ENCODE results near the gene EVA1A.
A peak's percentile ranks its signal among the peaks of the same experiment; 100 is the strongest.
"Not testable (repeated sequence)": the region's sequence is repeated elsewhere in the genome, so short reads cannot be mapped to it uniquely, and the experiment has no call there.

Gene EVA1A

DNA sequence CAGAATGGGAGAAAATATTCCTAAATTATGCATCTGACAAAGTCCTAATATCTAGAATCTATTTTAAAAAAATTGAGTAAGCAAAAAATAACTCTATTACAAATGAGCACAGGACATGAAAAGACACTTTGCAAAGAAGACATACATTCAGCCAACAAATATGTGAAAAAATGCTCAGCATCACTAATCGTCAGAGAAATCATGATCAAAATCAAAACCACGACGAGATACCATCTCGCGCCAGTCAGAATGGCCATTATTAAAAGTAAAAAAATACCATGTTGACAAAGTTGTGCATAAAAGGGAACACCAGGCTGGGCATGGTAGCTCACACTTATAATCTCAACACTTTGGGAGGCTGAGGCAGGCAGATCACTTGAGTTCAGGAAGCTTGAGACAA is 63.5 kb downstream of the EVA1A start:
- Histone ChIP-seq H3K4me1 (peaks cover 13% of the 10 kb centered on the region), H3K4me3 (no peak overlapping the region), H3K9me3 (no peaks in the 10 kb centered on the region), H3K27me3 (ENCODE audit: low read depth) (no peaks in the 10 kb centered on the region), H3K36me3 (replicated peaks) (no peaks in the 10 kb centered on the region)
- in situ Hi-C loops (cut with MboI; ENCODE audit: low sequenced_read_pairs) = no loop called here
- no peak for DNase-seq (ENCODE audit: low spot score in 2 of 2)

DNA sequence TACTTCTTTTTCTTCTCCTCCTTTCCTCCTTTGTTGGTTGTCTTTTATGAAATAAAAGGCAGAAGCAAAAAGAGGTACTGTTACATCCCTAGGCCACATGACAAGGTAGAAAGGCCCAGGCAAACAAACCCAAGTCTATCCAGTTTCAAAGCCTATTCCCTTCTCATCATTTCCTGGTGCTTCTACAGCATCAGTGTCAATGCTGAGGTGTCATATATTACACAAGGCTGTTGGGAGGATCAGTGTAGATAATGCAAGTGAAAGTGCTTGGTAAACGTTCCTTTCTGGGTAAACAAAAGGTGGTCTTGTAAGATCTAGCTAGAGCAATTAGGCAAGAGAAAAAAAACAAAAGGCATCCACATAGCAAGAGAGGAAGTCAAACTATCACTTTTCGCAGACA is 64.9 kb downstream of the EVA1A start:
- Histone ChIP-seq H3K36me3 (replicated peaks) (no peaks in the 10 kb centered on the region), H3K4me3 (no peak overlapping the region), H3K9me3 (no peaks in the 10 kb centered on the region), H3K27me3 (ENCODE audit: low read depth) (no peaks in the 10 kb centered on the region), H3K4me1 (peaks cover 21% of the 10 kb centered on the region)
- in situ Hi-C loops (cut with MboI; ENCODE audit: low sequenced_read_pairs) = no loop called here
- no peak for DNase-seq (ENCODE audit: low spot score in 2 of 2)

DNA sequence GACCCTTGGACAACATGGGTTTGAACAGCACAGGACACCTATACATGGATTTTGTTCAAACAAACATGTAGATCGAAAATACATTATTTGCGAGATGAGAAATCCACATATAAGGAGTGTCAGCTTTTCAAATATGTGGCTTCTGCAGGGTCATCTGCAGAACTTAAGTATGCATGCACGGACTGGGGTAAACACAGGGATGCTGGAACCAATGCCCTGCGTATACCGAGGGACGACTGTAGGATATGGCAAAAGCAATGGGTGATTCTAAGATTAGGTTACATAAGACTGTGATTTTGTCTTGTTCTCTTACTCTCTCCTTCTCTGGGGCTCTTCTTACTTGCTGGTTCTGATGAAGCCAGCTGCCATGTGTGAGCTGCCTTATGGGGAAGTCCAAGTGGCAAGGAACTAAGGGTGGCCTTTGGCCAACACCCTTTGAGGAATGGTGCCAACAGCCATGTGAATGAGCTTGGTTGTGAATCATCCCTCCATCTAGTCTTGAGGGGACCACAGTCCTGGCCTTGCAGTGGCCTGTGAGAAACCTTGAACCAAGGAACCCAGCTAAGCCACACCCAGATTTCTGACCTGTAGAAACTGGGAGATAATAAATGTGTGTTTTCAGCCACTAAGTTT is 66.5 kb downstream of the EVA1A start:
- H3K27me3 ChIP-seq (ENCODE audit: low read depth) = no peaks in the 10 kb centered on the region
- no peaks in the 10 kb centered on the region for H3K9me3 ChIP-seq
- no peaks in the 10 kb centered on the region for H3K36me3 ChIP-seq (replicated peaks)
- no peak for DNase-seq (ENCODE audit: low spot score in 2 of 2)
- no peak overlapping the region for H3K4me3 ChIP-seq
- H3K4me1 ChIP-seq = peaks cover 20% of the 10 kb centered on the region
- in situ Hi-C loops (cut with MboI; ENCODE audit: low sequenced_read_pairs) = no loop called here

DNA sequence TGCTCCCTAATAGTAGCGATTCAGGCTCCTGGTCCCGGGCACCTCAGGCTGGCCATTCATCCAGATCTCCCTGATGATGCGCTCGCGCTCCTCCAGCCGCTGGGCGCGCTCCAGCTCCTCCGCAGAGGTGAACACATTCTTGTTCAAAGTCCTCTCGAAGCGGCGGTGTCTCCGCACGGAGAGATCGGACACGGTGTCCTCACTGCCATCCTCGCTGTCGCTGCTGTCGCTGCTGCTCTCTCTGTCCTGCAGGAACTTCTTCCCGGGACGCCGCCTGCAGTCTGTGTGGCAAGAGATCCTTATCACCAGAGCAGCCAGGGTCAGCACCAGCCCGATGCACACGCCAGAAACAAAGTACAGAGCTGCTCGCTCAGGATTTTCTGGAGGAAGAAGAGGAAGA is 67.5 kb downstream of the EVA1A start:
- peaks cover 13% of the 10 kb centered on the region for H3K4me1 ChIP-seq
- DNase-seq (ENCODE audit: low spot score in 2 of 2) = no peak
- no peaks in the 10 kb centered on the region for H3K9me3 ChIP-seq
- H3K27me3 ChIP-seq (ENCODE audit: low read depth) = no peaks in the 10 kb centered on the region
- no peak overlapping the region for H3K4me3 ChIP-seq
- no peaks in the 10 kb centered on the region for H3K36me3 ChIP-seq (replicated peaks)
- in situ Hi-C loops (cut with MboI; ENCODE audit: low sequenced_read_pairs) = no loop called here

DNA sequence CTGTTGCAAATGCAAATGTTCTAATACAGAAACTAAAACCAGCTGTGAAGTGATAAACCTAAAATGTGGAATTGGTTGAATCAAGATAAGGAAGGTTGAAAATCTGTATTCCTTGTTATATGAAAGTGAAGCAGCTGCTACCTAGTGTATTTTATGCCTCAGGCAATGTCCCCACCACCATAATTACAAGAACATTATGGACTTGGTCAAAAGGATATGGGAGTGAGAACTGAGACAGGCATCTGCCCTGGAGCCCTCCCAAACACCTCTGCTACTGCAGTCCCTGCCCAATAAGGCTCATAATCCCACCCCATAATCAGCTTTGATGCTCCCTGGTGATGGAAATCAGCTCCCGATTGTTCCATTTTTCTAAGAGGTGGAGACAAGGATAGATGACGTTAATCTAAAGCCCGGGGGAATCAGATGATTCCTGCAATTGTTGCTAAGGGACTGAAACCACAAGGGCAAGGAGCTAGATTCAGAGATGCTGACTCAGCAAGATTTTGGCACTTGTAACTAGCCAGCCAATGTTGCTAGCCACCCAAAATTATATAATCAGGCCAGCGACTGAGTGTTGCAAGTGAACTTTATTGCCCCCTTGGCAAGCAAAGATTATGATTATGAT is 69.5 kb downstream of the EVA1A start:
- H3K36me3 ChIP-seq (replicated peaks) = no peaks in the 10 kb centered on the region
- H3K27me3 ChIP-seq (ENCODE audit: low read depth) = no peaks in the 10 kb centered on the region
- H3K4me1 ChIP-seq = peaks cover 13% of the 10 kb centered on the region
- H3K9me3 ChIP-seq = no peaks in the 10 kb centered on the region
- in situ Hi-C loops (cut with MboI; ENCODE audit: low sequenced_read_pairs) = no loop called here
- peak; percentile 6 to 23 for DNase-seq (ENCODE audit: low spot score in 2 of 2)
- no peak overlapping the region for H3K4me3 ChIP-seq

DNA sequence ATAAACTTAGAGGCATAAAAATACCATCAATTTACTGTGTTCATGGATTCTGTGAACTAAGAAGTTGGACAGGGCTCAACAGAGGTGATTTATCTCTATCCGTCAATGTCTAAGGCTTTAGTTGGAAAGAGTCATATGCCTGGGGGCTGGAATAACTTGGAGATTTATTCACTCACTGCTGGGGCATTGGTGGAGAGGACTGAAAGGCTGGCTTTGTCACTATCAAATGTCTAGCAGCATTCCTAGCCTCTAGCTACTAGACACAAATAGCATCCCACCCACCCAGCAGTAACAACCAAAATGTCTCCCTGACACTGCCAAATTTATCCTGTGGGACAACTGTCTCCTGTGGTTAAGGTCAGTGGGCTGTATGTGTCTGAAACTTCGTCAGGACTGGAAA is 71.0 kb downstream of the EVA1A start:
- in situ Hi-C loops (cut with MboI; ENCODE audit: low sequenced_read_pairs) = no loop called here
- no peaks in the 10 kb centered on the region for H3K36me3 ChIP-seq (replicated peaks)
- no peak overlapping the region for H3K4me3 ChIP-seq
- no peaks in the 10 kb centered on the region for H3K27me3 ChIP-seq (ENCODE audit: low read depth)
- H3K4me1 ChIP-seq = peaks cover 13% of the 10 kb centered on the region
- no peak for DNase-seq (ENCODE audit: low spot score in 2 of 2)
- no peaks in the 10 kb centered on the region for H3K9me3 ChIP-seq

DNA sequence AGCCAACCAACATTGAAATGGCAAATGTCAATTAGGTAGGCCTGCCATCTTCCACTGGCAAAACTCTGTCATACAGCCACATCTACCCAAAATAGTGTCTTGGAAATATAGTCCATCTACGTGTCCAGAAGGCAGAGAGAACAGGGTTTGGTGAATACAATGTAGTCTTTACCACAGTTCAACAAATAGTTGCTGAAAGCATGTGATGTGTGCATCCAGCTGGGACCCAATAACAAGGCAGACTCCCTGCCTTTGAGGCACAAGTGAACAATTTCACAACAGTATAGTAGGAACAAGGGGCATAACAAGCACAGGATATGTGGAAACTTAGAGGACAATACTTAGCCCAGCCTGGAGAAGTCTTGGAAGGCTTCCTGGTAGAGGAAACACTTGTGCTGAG is 72.6 kb downstream of the EVA1A start:
- H3K4me3 ChIP-seq = no peak overlapping the region
- no peak for DNase-seq (ENCODE audit: low spot score in 2 of 2)
- in situ Hi-C loops (cut with MboI; ENCODE audit: low sequenced_read_pairs) = no loop called here
- H3K9me3 ChIP-seq = no peaks in the 10 kb centered on the region
- H3K27me3 ChIP-seq (ENCODE audit: low read depth) = no peaks in the 10 kb centered on the region
- H3K36me3 ChIP-seq (replicated peaks) = no peaks in the 10 kb centered on the region
- H3K4me1 ChIP-seq = peaks cover 13% of the 10 kb centered on the region

DNA sequence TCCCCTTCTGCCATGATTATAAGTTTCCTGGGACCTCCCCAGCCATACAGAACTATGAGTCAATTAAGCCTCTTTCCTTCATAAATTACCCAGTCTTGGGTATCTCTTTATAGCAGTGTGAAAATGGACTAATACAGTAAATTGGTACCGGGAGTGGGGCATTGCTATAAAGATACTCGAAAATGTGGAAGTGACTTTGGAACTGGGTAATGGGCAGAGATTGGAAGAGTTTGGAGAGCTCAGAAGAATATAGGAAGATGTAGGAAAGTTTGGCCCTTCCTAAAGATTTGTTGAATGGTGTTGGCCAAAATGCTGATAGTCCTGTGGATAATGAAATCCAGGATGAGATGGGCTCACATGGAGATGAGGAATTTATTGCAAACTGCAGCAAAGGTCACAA is 74.0 kb downstream of the EVA1A start:
- in situ Hi-C loops (cut with MboI; ENCODE audit: low sequenced_read_pairs); H3K9me3 ChIP-seq; H3K36me3 ChIP-seq (replicated peaks); DNase-seq (ENCODE audit: low spot score in 2 of 2); H3K4me1 ChIP-seq; H3K27me3 ChIP-seq (ENCODE audit: low read depth); H3K4me3 ChIP-seq: not testable (repeated sequence)

DNA sequence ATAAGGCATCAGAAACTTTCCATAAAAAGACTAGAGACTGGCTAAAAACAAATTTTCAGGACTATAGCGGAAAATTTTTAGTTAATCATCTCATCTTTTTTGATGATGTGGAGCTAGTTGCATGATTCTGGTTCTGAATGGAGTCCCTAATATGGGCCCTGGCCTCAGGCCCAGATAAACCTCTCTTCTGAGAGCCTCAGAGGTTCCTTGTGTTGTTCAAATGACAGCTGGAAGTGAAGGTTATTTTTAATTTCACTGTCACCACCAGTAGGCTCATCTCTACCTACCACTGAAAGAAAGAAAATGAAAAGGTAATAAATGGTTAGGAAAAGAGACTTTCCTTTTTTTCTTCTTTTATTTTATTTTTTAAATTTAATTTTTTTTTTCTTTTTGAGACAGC is 75.9 kb downstream of the EVA1A start:
- in situ Hi-C loops (cut with MboI; ENCODE audit: low sequenced_read_pairs) = no loop called here
- Histone ChIP-seq H3K27me3 (ENCODE audit: low read depth) (no peaks in the 10 kb centered on the region), H3K9me3 (no peaks in the 10 kb centered on the region), H3K4me3 (no peak overlapping the region), H3K4me1 (no peaks in the 10 kb centered on the region), H3K36me3 (replicated peaks) (no peaks in the 10 kb centered on the region)
- no peak for DNase-seq (ENCODE audit: low spot score in 2 of 2)

DNA sequence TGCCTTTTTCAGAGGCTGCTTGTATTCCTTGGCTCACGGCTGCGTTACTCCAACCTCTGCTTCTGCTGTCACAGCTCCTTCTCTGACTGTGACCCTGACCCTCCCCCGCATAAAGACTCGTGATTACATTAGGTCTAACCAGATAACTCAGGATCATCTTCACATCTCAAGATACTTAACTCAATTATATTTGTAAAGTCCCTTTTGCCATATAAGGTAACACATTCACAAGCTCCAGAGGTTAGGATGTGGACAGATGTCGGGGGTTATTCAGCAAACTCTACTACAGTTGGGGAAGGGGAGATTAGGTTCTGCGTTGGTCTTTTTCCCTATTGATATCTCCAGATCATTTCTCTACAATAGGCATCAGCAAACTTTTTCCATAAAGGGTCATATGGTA is 76.9 kb downstream of the EVA1A start:
- H3K36me3 ChIP-seq (replicated peaks) = no peaks in the 10 kb centered on the region
- no peaks in the 10 kb centered on the region for H3K4me1 ChIP-seq
- H3K27me3 ChIP-seq (ENCODE audit: low read depth) = no peaks in the 10 kb centered on the region
- in situ Hi-C loops (cut with MboI; ENCODE audit: low sequenced_read_pairs) = no loop called here
- no peak for DNase-seq (ENCODE audit: low spot score in 2 of 2)
- H3K4me3 ChIP-seq = no peak overlapping the region
- no peaks in the 10 kb centered on the region for H3K9me3 ChIP-seq

DNA sequence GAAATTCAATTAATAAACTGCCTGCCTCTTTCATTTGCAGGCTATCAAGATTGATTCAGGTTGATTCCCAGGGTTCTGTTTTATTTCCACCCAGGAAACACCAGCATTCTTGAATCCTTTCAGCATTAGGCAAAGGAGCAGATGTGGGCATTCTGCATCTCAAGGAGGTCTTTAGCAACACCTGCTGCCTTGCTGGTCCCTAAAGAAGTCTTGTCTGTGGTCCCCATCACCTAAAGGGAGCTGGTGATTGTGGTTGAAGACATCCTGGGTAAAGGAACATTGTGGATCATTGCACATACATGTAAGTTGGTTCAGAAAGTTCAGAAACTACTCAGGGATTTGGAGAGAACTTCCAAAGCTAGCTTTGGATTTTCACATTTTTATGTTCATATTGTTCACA is 78.3 kb downstream of the EVA1A start:
- H3K27me3 ChIP-seq (ENCODE audit: low read depth) = no peaks in the 10 kb centered on the region
- DNase-seq (ENCODE audit: low spot score in 2 of 2) = no peak
- in situ Hi-C loops (cut with MboI; ENCODE audit: low sequenced_read_pairs) = no loop called here
- no peaks in the 10 kb centered on the region; the same call in 1 of the 2 replicates for H3K9me3 ChIP-seq
- H3K4me1 ChIP-seq = no peaks in the 10 kb centered on the region
- H3K4me3 ChIP-seq = no peak overlapping the region
- no peaks in the 10 kb centered on the region for H3K36me3 ChIP-seq (replicated peaks)

DNA sequence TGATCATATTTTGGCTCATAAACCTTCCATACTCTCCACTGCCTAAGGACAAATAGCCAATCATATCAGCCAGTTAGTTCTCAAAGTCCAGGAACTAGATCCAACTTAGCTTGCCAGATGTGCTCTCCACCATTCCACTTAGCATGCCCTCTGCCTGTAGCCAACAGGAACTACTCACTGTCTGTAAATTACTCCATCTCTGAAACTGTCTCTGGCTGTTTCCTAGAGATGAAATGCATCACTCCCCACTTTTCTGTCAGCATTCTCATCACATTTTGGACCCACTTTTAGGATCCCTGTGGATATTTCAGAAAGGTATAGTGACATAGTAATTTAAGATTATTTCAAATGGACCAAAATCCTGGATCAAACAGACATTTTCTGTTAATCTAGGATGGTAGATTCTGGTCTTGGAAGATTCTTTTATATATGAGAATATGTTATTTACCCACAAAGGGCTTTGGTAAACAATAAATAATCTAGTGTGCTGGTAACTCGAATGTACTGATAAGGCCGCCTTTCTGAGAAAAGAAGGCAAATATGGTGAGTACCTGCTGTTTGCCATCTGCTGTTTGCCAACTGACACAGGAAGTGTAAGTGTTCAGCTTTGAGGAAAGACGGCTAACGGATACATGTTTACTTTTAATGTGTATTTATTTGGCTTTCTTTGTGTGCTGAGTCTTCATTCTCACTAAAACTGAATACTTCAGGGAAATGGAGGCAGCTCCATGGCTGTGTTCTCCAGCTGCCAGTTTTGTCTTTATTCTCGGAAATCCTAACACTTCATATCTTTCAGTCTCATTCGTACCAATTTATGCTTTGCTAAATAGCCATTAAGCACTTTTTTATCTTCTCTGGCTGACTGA is 79.5 kb downstream of the EVA1A start:
- H3K4me3 ChIP-seq = no peak overlapping the region
- in situ Hi-C loops (cut with MboI; ENCODE audit: low sequenced_read_pairs) = no loop called here
- no peak for DNase-seq (ENCODE audit: low spot score in 2 of 2)
- H3K27me3 ChIP-seq (ENCODE audit: low read depth) = no peaks in the 10 kb centered on the region
- H3K4me1 ChIP-seq = no peaks in the 10 kb centered on the region
- no peaks in the 10 kb centered on the region for H3K36me3 ChIP-seq (replicated peaks)
- no peaks in the 10 kb centered on the region; the same call in 1 of the 2 replicates for H3K9me3 ChIP-seq

DNA sequence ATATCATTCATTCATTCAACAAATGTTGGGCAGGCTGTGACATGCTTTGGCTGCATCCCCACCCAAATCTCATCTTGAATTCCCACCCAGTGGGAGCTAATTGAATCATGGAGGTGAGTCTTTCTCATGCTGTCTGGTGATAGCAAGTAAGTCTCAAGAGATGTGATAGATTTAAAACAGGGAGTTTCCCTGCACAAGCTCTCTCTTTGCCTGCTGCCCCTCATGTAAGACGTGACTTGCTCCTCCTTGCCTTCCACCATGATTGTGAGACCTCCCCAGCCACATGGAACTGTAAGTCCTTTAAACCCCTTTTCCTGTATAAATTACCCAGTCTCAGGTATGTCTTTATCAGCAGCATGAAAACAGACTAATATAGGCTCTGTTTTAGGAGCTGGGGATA is 83.0 kb downstream of the EVA1A start:
- in situ Hi-C loops (cut with MboI; ENCODE audit: low sequenced_read_pairs); H3K4me1 ChIP-seq; DNase-seq (ENCODE audit: low spot score in 2 of 2); H3K4me3 ChIP-seq; H3K9me3 ChIP-seq; H3K27me3 ChIP-seq (ENCODE audit: low read depth); H3K36me3 ChIP-seq (replicated peaks): not testable (repeated sequence)

DNA sequence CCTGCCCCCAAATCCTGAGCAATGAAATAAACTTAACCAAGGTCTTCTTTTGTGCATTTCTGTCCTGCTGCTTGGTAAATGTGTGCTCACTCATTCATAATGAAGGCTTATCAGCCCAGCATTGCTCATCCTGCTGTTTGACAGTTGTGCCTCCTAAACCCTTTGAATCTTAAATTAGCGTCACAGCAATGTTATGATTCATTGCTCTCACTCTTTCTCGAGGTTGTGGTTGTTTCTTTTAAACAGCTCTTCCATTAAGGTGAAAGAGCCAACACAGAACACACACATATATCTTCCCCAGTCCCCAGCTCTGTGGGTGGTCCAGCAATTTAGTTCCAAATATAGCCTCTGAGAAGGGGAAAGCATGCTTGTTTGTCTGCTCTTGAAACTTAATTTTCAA is 84.0 kb downstream of the EVA1A start:
- H3K4me1 ChIP-seq = no peaks in the 10 kb centered on the region
- no peak for DNase-seq (ENCODE audit: low spot score in 2 of 2)

More for the DNA sequence above, 84.0 kb downstream of the EVA1A start:
- Histone ChIP-seq H3K27me3 (ENCODE audit: low read depth) (no peaks in the 10 kb centered on the region), H3K4me3 (no peak overlapping the region), H3K36me3 (replicated peaks) (no peaks in the 10 kb centered on the region), H3K9me3 (no peaks in the 10 kb centered on the region; the same call in 1 of the 2 replicates)
- in situ Hi-C loops (cut with MboI; ENCODE audit: low sequenced_read_pairs) = no loop called here
